Measurements from ENCODE around the gene LLGL2.
A peak's percentile ranks its signal among the peaks of the same experiment; 100 is the strongest.
"Not testable (repeated sequence)": the region's sequence is repeated elsewhere in the genome, so short reads cannot be mapped to it uniquely, and the experiment has no call there.

The LLGL2 gene

DNA sequence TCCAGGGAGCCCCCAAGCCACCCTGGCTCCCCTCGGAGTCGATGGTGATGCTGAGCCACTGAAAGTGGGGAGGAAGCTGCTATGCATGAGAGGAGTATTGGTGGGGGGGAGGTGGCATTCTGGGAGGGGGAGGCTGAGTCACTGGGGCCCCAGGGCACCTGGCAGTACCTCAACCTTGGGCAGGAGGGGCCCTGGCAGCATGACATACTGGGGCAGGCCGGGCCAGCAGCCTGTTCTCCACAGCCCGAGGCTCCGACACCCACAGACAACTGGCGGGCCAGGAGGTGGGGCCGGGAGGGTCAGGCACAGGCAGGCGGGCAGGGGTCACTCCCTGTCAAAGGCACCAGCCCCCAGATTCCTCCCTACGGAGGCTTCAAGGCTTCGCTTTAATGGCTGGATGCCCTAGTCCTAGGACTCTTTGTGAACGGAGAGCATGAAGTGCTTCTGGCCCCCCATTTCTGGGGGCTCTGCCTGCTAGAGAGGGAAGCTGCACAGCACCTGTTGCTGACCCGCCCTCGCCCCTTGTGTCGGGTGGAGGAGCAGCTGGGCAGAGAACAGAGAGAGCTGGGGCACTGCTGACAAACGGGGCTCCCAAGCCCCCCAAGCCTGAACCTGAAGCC, 11.1 kb upstream of the LLGL2 start:
- peak overlapping the region; percentile 69 to 74 for H3K4me3 ChIP-seq (ENCODE audit: low read length in 2 of 2)
- H3K9me3 ChIP-seq (ENCODE audit: control insufficient read depth in 2 of 2, low read length in 2 of 2): no peaks in the 10 kb centered on the region
- peaks cover 30 to 40% of the 10 kb centered on the region in 2 donors for H3K4me1 ChIP-seq (ENCODE audit: control insufficient read depth in 2 of 2, insufficient read depth in 2 of 2, low read length in 2 of 2)
- H3K27me3 ChIP-seq (ENCODE audit: control insufficient read depth in 2 of 2, insufficient read depth in 2 of 2, low read length in 2 of 2): no peaks in the 10 kb centered on the region
- H3K27ac ChIP-seq (ENCODE audit: low read depth in 2 of 2, low read length in 2 of 2): peak overlapping the region; percentile 58 to 91
- peaks cover 6 to 10% of the 10 kb centered on the region in 2 donors for H3K36me3 ChIP-seq (ENCODE audit: control insufficient read depth in 2 of 2, insufficient read depth in 2 of 2, low read length in 2 of 2)
- peak overlapping the region; percentile 70 to 79 for H3K9ac ChIP-seq (ENCODE audit: low read depth in 1 of 2, low read length in 2 of 2)

GRCh38 chr17:75514919-75515495, 10.5 kb upstream of the LLGL2 start:
- Histone ChIP-seq H3K36me3 (ENCODE audit: control insufficient read depth in 2 of 2, insufficient read depth in 2 of 2, low read length in 2 of 2) (peaks cover 10 to 11% of the 10 kb centered on the region in 2 donors), H3K9ac (ENCODE audit: low read depth in 1 of 2, low read length in 2 of 2) (peak overlapping the region; percentile 70 to 79), H3K4me3 (ENCODE audit: low read length in 2 of 2) (peak overlapping the region; percentile 69 to 74), H3K27ac (ENCODE audit: low read depth in 2 of 2, low read length in 2 of 2) (peak overlapping the region; percentile 58 to 91), H3K4me1 (ENCODE audit: control insufficient read depth in 2 of 2, insufficient read depth in 2 of 2, low read length in 2 of 2) (peaks cover 29 to 37% of the 10 kb centered on the region in 2 donors), H3K27me3 (ENCODE audit: control insufficient read depth in 2 of 2, insufficient read depth in 2 of 2, low read length in 2 of 2) (no peaks in the 10 kb centered on the region), H3K9me3 (ENCODE audit: control insufficient read depth in 2 of 2, low read length in 2 of 2) (no peaks in the 10 kb centered on the region)

DNA sequence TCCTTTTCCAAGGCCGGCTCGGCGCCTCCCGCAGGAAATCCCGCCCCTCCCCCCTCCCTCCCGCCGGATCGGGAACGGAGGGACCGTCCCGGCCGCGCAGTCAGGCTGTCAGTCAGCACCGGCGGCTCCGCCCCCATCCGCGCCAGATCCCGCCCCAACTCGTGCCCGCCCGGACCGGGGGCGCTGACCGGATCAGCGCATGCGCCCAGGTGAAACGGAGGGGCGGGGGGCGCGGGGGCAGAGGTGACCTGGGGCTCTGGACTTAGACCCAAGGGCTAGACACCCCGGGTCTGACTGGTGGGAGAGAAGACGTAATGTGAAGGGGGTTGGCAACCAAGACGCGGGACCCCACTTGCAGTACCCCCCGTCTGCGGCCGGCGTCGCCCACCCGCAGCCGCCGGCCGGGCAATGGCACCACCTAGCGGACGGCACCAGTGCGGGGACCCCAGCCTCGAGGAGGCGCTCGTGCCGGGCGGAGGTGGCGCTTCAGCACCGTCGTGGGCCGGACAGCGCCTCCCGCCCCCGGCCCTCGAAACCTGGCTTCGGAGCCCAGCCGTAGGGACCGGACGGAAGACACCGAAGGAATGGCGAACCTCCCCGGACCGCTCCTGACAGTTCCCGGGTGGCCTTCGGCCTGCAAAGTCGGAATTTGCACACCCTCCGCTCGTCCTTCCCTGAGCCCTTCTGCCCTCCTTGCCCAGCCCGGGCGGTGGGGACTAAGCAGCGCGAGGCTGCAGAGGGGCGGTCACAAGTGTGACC, 9.8 kb upstream of the LLGL2 start, which contains the start of gene CASKIN2:
Gene CASKIN2 (minus strand): TSS at position 42 of the 759 bp plus-strand sequence. CDS start 1,733 bp downstream, outside the sequence.
- H3K9me3 ChIP-seq (ENCODE audit: control insufficient read depth in 2 of 2, low read length in 2 of 2): no peaks in the 10 kb centered on the region
- H3K36me3 ChIP-seq (ENCODE audit: control insufficient read depth in 2 of 2, insufficient read depth in 2 of 2, low read length in 2 of 2): peaks cover 11% of the 10 kb centered on the region in 2 donors
- peak within 1 kb of the TSS; percentile 75 to 91 for H3K27ac ChIP-seq (ENCODE audit: low read depth in 2 of 2, low read length in 2 of 2)
- peak within 1 kb of the TSS; percentile 70 to 79 for H3K9ac ChIP-seq (ENCODE audit: low read depth in 1 of 2, low read length in 2 of 2)
- peak within 1 kb of the TSS; percentile 69 to 87 for H3K4me3 ChIP-seq (ENCODE audit: low read length in 2 of 2)
- peaks cover 29 to 37% of the 10 kb centered on the region in 2 donors for H3K4me1 ChIP-seq (ENCODE audit: control insufficient read depth in 2 of 2, insufficient read depth in 2 of 2, low read length in 2 of 2)
- H3K27me3 ChIP-seq (ENCODE audit: control insufficient read depth in 2 of 2, insufficient read depth in 2 of 2, low read length in 2 of 2): no peaks in the 10 kb centered on the region

DNA sequence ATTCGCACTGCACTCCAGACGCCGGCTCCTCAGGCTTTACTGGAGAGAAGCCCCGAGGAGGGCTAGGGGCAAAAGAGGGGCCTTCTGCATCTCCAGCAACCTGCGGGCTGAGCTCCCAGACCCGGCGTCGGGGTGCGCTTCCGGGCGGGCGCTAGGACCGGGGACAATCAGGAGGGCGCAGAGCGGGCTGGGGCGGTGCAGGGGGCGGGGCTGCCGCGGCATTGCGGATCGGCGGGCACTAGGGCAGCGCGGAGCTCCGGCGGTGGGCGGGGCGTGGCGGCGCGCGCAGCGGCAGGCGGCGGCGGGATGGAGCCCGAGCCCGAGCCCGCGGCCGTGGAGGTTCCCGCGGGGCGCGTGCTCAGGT, 9.3 kb upstream of the LLGL2 start, which contains the start of gene TSEN54:
Gene TSEN54 (plus strand): TSS at position 274 of the 364 bp plus-strand sequence. CDS start 33 bp downstream, at position 307.
- H3K4me3 ChIP-seq (ENCODE audit: low read length in 2 of 2): peak within 1 kb of the TSS; percentile 72 to 87
- H3K27me3 ChIP-seq (ENCODE audit: control insufficient read depth in 2 of 2, insufficient read depth in 2 of 2, low read length in 2 of 2): no peaks in the 10 kb centered on the region
- H3K36me3 ChIP-seq (ENCODE audit: control insufficient read depth in 2 of 2, insufficient read depth in 2 of 2, low read length in 2 of 2): peaks cover 12% of the 10 kb centered on the region in 2 donors
- H3K4me1 ChIP-seq (ENCODE audit: control insufficient read depth in 2 of 2, insufficient read depth in 2 of 2, low read length in 2 of 2): peaks cover 29 to 37% of the 10 kb centered on the region in 2 donors
- no peaks in the 10 kb centered on the region for H3K9me3 ChIP-seq (ENCODE audit: control insufficient read depth in 2 of 2, low read length in 2 of 2)
- peak within 1 kb of the TSS; percentile 74 to 79 for H3K9ac ChIP-seq (ENCODE audit: low read depth in 1 of 2, low read length in 2 of 2)
- H3K27ac ChIP-seq (ENCODE audit: low read depth in 2 of 2, low read length in 2 of 2): peak within 1 kb of the TSS; percentile 75 to 91

DNA sequence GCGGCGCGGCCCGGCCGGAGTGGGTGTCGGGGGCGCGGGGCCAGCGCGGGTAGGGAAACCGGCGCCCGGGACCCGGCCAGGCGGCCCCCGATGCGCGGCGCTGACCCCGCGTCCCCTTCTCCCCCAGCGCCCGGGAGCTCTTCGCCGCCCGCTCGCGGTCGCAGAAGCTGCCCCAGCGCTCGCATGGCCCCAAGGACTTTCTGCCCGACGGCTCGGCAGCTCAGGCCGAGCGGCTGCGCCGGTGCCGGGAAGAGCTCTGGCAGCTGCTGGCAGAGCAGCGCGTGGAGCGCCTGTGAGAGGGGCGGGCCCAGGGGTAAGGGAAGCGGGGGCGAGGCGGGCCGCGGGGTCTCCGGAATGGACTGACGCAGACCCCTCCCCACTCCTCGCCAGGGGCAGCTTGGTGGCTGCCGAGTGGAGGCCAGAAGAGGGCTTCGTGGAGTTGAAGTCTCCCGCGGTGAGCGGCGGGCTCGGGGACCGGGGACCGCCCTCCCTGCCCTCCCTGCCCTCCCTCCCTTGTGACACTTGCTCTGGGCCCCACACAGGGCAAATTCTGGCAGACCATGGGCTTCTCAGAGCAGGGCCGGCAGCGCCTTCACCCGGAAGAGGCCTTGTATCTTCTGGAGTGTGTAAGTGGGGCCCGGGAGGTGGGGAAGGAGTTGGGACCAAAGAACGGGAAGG, 8.7 kb upstream of the LLGL2 start:
- peaks cover 27 to 32% of the 10 kb centered on the region in 2 donors for H3K4me1 ChIP-seq (ENCODE audit: control insufficient read depth in 2 of 2, insufficient read depth in 2 of 2, low read length in 2 of 2)

DNA sequence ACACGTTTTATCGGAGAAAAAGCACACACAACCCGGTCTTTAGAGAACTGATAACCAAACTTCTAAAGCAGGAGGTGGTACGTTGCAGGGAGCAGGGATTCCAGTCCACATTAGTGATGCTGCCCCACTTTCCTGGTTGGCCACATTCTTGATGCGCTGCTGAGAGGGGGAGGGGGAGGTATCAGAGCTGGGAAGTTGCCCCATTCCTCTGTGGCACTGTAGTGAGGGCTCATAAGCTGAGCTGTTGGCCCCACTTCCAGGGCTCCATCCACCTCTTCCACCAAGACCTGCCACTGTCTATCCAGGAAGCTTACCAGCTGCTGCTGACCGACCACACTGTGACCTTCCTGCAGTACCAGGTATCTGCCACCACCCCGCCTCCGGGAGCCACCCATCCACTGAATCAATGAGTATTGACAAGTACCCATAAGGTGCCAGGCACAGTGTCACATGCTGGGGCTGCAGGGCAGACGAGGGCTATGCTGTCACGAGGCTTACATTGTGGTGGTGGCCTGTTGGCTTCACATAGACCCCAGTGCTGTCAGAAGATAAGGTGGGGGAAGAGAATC, 8.1 kb upstream of the LLGL2 start:
- peaks cover 12 to 17% of the 10 kb centered on the region in 2 donors for H3K36me3 ChIP-seq (ENCODE audit: control insufficient read depth in 2 of 2, insufficient read depth in 2 of 2, low read length in 2 of 2)
- peak overlapping the region; percentile 70 to 74 for H3K9ac ChIP-seq (ENCODE audit: low read depth in 1 of 2, low read length in 2 of 2)
- H3K27ac ChIP-seq (ENCODE audit: low read depth in 2 of 2, low read length in 2 of 2): peak overlapping the region; percentile 46 to 67
- no peaks in the 10 kb centered on the region for H3K27me3 ChIP-seq (ENCODE audit: control insufficient read depth in 2 of 2, insufficient read depth in 2 of 2, low read length in 2 of 2)
- H3K4me1 ChIP-seq (ENCODE audit: control insufficient read depth in 2 of 2, insufficient read depth in 2 of 2, low read length in 2 of 2): peaks cover 24 to 25% of the 10 kb centered on the region in 2 donors
- no peaks in the 10 kb centered on the region for H3K9me3 ChIP-seq (ENCODE audit: control insufficient read depth in 2 of 2, low read length in 2 of 2)
- peak overlapping the region; percentile 72 to 87 for H3K4me3 ChIP-seq (ENCODE audit: low read length in 2 of 2)

More for the DNA sequence above, 8.7 kb upstream of the LLGL2 start:
- Histone ChIP-seq H3K27ac (ENCODE audit: low read depth in 2 of 2, low read length in 2 of 2) (peak overlapping the region; percentile 46 to 67), H3K27me3 (ENCODE audit: control insufficient read depth in 2 of 2, insufficient read depth in 2 of 2, low read length in 2 of 2) (no peaks in the 10 kb centered on the region), H3K4me3 (ENCODE audit: low read length in 2 of 2) (peak overlapping the region; percentile 72 to 87), H3K36me3 (ENCODE audit: control insufficient read depth in 2 of 2, insufficient read depth in 2 of 2, low read length in 2 of 2) (peaks cover 15 to 17% of the 10 kb centered on the region in 2 donors), H3K9ac (ENCODE audit: low read depth in 1 of 2, low read length in 2 of 2) (peak overlapping the region; percentile 70 to 74), H3K9me3 (ENCODE audit: control insufficient read depth in 2 of 2, low read length in 2 of 2) (no peaks in the 10 kb centered on the region)

DNA sequence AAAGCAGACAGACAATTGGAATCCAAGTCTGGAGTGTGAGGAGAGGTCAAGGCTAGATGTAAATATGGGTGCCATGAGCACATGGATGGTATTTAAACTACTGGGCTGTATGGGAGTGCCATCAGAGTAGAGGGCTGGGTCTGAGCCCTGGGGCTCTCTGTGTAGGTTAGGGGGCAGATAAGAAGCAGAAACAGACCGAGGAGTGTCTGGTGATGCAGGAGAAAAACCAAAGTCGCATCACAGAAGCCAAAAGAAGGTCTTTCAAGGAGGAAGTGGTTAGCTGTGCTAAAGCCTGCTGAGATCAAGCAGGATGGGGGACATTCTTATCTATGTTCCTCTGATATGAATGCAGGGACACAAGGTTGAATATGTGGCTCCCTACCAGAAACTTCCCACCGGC, 7.3 kb upstream of the LLGL2 start:
- peaks cover 15 to 17% of the 10 kb centered on the region in 2 donors for H3K36me3 ChIP-seq (ENCODE audit: control insufficient read depth in 2 of 2, insufficient read depth in 2 of 2, low read length in 2 of 2)
- H3K9ac ChIP-seq (ENCODE audit: low read depth in 1 of 2, low read length in 2 of 2): peak overlapping the region in 1 of 2 donors; percentile 10
- no peaks in the 10 kb centered on the region for H3K27me3 ChIP-seq (ENCODE audit: control insufficient read depth in 2 of 2, insufficient read depth in 2 of 2, low read length in 2 of 2)
- H3K4me1 ChIP-seq (ENCODE audit: control insufficient read depth in 2 of 2, insufficient read depth in 2 of 2, low read length in 2 of 2): peaks cover 19 to 24% of the 10 kb centered on the region in 2 donors
- peak overlapping the region; percentile 31 to 52 for H3K27ac ChIP-seq (ENCODE audit: low read depth in 2 of 2, low read length in 2 of 2)
- H3K4me3 ChIP-seq (ENCODE audit: low read length in 2 of 2): peak overlapping the region in 1 of 2 donors; percentile 87
- no peaks in the 10 kb centered on the region for H3K9me3 ChIP-seq (ENCODE audit: control insufficient read depth in 2 of 2, low read length in 2 of 2)

- H3K4me3 ChIP-seq (ENCODE audit: low read length in 2 of 2): no peak overlapping the region
- H3K4me1 ChIP-seq (ENCODE audit: control insufficient read depth in 2 of 2, insufficient read depth in 2 of 2, low read length in 2 of 2): peaks cover 19 to 21% of the 10 kb centered on the region in 2 donors
- H3K27ac ChIP-seq (ENCODE audit: low read depth in 2 of 2, low read length in 2 of 2): peak overlapping the region in 1 of 2 donors; percentile 52
- peaks cover 13 to 16% of the 10 kb centered on the region in 2 donors for H3K36me3 ChIP-seq (ENCODE audit: control insufficient read depth in 2 of 2, insufficient read depth in 2 of 2, low read length in 2 of 2)
- H3K27me3 ChIP-seq (ENCODE audit: control insufficient read depth in 2 of 2, insufficient read depth in 2 of 2, low read length in 2 of 2): no peaks in the 10 kb centered on the region
- H3K9ac ChIP-seq (ENCODE audit: low read depth in 1 of 2, low read length in 2 of 2): no peak overlapping the region
- no peaks in the 10 kb centered on the region for H3K9me3 ChIP-seq (ENCODE audit: control insufficient read depth in 2 of 2, low read length in 2 of 2)
These were observed 6.4 kb upstream of the LLGL2 start for GRCh38 chr17:75518983-75519537.

DNA sequence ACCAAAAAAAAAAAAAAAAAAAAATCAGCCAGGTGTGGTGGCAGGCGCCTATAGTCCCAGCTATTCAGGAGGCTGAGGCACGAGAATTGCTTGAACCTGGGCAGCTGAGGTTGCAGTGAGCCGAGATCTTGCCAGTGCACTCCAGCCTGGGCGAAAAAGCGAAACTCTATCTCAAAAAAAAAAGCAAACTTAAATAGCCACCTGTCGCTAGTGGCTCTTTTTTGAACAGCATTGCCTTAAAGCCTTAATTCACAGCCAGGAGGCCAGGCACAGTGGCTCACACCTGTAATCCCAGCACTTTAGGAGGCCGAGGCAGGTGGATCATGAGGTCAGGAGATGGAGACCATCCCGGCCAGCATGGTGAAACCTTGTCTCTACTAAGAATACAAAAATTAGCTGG, 5.1 kb upstream of the LLGL2 start:
- Histone ChIP-seq H3K36me3 (ENCODE audit: control insufficient read depth in 2 of 2, insufficient read depth in 2 of 2, low read length in 2 of 2) (peaks cover 13 to 16% of the 10 kb centered on the region in 2 donors), H3K4me1 (ENCODE audit: control insufficient read depth in 2 of 2, insufficient read depth in 2 of 2, low read length in 2 of 2) (peaks cover 18 to 23% of the 10 kb centered on the region in 2 donors)
- H3K27ac ChIP-seq (ENCODE audit: low read depth in 2 of 2, low read length in 2 of 2); H3K9me3 ChIP-seq (ENCODE audit: control insufficient read depth in 2 of 2, low read length in 2 of 2); H3K4me3 ChIP-seq (ENCODE audit: low read length in 2 of 2); H3K9ac ChIP-seq (ENCODE audit: low read depth in 1 of 2, low read length in 2 of 2); H3K27me3 ChIP-seq (ENCODE audit: control insufficient read depth in 2 of 2, insufficient read depth in 2 of 2, low read length in 2 of 2): not testable (repeated sequence)

Measured in mucosa of rectum (tissue), 2 donors.